Stimulated activated CD8-positive, alpha-beta memory T cell treated with anti-CD3 and anti-CD28 coated beads, Interleukin-4, amount 100 ng/mL, for 24 hours (primary cell): Measurements from ENCODE around the gene ENAH.

Source experiments
- DNase-seq: peaks from one replicate; pipeline ENCODE4 v3.0.0-alpha.2; 2020; ENCODE audit warnings: low read depth

Gene ENAH

DNA sequence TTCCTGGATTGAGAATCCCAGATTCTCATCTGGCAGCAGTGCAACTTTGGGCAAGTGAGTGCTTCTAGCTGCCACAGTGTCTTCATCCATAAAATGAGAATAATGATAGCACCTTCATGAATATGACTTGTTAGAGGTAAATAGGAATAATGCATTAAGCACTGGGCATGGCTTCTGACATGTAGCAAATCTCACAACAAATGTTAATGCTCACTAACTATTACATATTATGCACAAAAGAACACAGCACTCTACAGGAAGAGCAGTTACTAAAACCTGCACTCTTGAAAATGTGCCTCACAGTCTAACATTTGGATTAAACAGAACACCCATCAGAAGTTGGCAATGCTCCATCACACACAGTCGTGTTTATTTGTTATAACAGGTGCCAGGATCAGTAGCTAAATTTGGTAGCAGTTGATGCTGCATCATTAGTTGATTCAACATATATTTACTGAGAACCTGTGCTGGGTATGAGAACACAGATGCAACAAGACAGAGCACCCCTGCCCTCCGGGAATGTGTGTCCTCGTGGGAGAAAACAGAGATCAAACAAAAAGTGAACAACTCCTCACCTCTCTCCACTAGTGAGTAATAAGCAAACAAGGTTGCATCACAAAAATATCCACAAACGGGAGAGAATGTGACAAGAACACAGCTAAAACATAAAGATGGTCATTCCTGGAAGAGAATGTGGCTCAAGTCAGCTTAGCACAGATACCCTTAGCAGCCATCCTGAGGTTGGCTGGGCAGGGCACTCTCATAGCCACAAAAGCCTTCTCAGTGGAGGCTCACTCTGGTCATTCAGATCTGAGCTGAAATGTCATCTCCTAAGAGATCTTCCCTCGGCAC, 198.9 kb downstream of the ENAH start:
- DNase-seq, result no peak

DNA sequence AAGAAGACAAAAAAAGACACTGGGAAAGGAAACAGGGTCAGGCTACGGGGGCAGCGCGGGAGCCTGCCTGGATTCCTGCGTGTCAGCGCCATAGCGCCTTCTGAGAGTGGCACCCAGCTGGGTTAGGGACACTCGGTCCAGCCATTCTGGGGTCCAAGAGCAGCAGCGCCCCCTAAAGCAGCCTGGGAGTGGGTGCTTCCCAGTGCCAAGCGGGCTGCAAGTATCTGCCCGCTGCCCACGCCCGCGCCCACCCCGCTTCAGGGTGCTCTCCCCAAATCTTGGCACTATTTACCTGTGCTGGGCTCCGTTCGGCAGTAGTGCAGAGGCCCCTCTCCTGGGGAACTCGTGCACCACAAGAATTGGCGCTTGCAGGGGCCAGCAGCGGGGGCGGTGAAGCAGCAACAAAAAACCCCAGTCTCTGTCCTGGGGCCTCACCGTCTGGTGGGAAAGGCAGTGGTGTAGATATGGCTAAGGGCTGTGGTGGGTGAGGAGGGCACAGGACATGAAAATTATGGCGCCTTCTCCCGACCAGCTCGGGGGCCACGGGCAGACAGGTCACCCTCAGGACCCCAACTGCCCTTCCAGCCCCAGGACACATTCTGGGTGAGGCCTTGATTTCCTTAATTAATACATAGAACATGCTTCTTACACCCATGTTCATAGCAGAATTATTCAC, 200.9 kb downstream of the ENAH start:
- DNase-seq, result no peak

DNA sequence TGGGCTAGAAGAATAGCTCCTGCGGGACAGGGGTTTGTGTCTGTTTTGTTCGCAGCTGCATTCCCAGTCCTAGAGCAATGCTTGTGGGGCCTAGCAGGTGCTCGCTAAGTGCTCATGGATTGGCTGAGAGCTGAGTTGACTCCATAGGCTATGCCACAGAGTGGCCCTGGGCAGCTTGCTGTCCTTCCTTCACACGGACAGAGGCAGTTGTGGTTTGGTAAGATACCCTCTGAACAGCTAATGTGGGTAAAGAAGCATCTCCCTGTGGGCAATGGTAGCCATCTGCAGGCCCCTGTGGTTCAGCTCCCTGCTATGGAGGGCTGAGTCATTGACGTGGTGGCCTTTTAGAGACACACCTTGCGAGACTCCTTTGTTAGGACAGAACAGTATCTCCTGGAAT, 201.6 kb downstream of the ENAH start:
- DNase-seq, result no peak

DNA sequence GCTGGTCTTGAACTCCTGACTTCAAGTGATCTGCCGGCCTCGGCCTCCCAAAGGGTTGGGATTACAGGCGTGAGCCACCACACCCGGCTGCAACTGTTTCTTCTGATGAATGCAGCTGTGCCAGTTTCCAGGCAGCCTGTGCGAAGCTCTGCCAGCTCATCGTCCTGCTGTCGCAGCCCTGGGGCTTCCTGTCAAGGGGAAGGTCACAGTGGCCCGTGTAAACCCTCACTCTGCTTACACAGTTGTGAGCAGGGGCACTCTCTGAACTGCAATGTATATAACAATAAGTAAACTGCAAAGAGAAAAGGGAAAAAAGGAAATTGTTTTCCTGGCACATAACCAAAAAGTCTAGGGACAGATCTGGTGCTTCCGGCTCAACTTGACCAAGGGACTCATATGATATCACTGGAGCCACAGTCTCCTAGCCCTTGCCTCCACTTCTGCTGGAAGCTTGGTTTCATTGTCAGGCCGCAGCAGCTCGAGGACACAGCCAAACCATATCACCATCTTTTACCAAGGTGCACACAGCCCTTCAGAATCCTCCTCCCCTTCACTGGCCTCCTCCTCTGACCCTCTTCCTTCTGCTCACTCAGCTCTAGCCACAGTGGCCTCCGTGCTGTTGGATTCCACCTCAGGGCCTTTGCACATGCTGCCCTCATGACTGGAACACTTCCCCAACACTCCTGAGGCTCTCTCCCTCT, 202.3 kb downstream of the ENAH start:
- no peak for DNase-seq

DNA sequence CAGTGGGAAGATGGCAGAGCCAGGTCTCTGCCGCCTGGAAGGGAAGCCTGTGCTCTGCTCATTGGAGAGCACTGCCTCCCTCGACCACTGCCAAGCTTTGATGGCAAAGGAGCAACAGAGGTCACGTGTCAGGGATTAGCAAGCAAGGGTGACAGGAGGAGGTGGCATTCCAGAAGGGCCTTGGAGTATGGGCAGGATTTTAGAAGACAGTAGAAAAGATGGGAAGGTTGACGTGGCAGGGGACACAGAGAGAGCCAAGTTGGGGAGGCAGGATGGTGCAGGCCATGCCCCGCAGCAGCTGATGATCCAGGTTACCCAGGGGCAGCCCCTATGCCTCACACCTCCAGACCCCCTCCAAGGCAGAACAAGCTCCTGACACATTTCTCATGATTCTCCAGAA, 203.1 kb downstream of the ENAH start:
- no peak for DNase-seq

DNA sequence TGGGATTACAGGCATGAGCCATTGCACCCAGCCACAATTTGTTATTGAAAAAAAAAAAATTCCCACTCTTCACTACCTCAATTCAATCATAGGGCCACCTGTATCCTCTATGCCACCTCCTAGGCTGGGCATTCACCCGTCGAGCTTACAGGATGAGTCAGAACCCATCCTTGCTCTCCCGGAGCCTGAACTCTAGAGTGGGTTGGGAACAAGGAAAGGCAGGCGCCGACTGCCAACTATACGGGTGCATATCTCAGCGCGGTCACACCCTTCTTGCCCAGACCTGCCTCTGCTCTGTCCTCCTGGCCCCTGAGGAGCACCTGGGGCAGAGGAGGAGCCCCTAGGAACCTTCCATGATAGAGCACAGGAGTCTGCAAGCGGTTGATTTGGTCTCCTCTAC, 203.7 kb downstream of the ENAH start:
- no peak for DNase-seq

DNA sequence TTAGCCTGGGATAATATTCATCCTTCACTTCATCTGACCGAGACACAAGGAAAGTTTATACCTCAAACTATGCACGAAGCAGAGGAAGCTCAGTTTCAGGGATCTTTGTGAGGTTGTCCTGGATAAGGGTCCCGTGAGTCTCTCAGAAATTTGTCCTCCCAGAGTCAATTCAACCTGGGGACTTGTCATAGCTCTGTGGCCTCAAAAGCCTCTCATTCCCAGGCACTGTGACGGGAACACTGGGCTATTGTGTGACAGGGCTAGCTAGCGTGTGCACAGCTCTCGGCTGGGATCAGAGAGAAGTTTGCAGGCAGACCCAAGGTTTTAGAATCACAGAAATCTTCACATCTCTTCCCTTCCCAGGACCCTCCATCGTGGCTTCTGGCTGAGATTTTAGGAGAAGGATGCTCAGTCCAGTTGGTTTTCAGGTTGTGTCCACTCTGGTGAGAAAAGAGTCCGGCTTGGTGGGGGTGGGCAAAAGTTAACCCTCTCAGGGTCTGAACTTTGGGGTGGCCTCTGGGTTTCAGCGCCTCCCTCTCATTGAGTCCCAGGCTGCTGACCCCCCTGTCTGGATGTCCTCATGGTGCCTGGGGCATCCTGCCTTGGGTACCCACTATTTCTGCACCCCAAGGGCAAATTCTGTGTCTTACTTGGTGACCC, 204.6 kb downstream of the ENAH start:
- DNase-seq, result no peak

DNA sequence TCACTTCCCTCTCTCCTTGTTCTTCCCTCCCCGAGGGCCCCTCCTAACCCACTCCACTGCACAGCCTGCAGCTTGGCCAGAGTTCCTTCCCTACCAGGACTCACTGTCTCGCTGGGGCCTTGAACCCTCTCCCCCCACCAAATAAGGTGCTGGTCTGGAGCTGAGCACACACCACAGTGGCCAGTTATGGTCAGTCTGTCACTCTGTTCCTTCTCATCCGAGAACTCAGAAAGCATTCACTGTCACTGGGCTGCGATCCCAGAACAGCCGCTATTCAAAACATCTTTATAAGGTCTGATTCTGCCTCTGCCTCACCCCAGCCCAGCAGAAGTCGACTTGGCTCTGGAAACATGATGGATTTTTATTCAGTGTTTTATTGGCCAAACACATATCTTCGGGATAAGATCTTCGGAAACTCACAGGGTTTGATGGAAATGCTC, 205.3 kb downstream of the ENAH start:
- no peak for DNase-seq

DNA sequence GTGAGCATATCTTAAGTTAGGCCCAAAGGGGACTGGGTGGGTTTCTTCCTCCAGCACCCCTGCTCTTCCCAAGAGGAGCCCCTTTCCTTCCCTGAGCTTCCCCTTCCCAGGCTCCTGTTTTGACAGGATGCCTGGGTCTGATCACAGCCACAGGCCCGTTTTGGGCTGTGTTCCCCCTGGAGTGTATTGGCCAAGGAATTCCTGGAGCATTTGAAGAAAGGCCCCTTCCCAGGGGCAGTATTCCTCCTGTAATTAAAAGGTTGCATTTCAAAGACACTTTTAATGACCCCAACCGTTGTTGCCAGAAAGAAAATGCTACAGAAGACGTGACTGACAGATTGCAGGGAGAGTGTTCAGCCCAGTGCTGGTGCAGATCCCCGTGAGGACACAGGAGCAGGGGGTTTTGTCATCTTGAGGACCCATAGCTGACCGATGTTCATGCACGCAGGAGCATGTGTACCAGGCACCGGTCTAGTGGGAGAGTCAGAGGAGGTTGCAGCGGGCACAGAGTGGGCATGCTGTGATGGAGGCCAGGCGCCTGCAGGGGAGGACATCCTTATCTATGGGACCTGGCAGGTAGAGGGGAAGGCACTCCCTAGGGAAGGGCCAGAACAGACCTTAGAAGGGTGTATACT, 205.8 kb downstream of the ENAH start:
- no peak for DNase-seq

DNA sequence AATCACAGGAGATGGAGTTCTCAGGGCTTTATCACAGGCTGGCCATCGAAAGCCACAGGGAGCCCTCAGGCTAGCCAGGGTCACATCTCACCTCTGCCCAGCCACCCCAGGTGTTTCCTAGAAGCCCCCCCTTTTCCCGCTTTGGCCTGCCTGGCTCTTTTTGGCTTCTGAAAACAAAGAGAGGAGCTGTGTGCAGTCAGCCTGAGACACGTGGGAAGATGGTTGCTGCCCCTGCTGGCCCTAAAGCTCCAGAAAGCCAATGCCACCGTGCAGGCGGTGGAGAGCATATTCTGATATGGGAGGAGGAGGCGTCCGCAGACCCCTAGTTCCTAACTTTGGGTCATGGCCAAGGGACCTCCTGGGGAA, 206.3 kb downstream of the ENAH start:
- no peak for DNase-seq

DNA sequence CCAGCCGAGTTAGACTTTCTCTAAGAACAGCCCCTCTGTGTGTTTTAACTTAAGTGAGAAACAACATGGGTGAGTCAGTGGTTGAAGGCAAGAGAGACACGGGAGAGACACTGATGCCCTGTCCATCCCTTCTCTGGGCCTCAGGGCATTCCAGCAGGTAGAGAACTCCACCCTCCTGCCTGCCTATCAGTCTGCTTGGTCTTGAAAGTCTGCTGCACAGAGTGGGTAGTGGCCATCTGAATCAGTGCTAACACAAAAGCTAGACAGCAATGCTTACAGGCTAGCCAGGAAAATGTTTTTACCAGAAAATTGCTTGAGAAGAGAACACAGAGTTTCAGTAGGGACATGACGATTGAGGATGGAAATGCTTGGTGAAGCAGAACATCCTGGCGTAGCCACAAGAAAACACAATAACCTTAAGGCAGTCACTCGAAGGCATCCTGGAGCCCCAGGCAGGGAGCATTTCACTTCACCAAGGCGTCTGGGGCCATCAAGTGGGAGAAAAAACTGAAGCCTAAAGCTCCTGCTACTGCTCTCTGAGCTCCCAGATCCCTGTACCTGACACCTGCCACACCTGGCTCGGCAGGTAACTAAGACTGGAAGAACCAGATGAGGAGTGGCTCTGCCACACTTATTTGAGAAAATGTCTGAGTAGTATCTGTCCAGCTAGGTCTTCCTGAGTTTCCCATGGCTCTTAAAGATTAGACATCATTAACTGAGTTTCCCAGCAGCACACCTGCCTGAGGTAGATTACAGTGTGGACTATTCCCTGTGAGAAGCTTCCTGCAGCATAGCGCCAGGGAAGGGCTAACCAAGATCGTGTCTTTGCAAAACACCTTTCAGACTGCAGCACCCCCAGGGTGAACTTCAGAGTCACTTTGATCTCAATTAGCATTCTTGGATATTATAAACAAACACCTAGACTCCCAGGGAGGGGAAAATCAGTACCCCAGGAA, 207.0 kb downstream of the ENAH start:
- DNase-seq, result no peak

DNA sequence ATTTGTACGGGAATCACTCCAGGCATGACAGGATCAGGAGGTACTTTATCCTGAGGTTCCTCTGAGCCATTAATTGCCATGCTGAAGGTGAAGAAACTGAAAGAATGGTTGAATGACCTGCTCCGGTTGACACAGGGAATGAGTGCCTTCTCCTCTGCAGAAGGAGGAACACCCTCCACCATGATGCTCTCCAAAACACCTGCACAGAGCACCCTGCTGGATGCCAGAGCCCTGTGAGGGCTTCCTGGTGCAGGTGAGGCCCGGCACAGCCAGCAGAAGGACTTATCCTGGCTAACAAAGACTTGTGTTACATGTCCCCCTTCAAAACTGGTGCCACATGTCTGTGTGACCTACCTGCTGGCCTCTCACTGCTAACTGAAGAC, 210.8 kb downstream of the ENAH start:
- DNase-seq, result no peak

DNA sequence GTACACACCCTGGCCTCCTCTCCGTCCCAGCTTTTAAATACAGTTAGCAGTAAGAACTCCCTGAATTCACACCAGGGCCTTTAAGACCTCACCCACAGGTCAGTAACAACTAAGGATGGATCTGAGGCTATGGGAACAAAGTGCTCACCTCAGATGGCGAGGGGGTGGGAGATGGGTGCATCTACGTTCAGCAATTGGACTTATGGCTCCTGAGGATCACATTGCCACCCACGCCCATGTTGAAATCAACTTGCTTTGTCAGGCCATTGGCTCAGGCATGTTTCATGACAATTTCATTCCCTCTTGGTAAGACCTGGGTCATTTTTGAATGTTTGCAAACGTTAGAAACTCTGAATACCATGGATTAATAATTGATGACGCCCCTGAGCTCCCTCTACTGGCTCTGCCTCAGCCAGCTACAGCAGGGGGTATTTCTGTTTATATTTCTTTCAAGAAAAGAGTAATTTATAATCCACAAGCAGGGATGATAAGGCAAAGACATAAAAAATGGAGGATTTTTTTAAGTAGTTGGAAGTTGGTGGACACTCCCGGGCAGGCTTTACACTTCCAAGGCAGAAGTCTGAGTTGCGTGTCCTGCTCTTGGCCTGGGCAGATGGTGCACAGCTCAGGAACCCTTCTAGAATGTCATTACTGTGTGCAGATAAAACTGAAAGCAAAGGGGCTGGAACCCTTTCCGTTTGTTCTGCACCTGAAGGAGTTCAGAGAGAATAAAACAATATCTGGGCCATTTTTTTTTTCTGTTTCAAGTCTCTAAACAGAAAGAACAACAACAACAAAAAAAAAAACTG, 211.4 kb downstream of the ENAH start:
- no peak for DNase-seq

DNA sequence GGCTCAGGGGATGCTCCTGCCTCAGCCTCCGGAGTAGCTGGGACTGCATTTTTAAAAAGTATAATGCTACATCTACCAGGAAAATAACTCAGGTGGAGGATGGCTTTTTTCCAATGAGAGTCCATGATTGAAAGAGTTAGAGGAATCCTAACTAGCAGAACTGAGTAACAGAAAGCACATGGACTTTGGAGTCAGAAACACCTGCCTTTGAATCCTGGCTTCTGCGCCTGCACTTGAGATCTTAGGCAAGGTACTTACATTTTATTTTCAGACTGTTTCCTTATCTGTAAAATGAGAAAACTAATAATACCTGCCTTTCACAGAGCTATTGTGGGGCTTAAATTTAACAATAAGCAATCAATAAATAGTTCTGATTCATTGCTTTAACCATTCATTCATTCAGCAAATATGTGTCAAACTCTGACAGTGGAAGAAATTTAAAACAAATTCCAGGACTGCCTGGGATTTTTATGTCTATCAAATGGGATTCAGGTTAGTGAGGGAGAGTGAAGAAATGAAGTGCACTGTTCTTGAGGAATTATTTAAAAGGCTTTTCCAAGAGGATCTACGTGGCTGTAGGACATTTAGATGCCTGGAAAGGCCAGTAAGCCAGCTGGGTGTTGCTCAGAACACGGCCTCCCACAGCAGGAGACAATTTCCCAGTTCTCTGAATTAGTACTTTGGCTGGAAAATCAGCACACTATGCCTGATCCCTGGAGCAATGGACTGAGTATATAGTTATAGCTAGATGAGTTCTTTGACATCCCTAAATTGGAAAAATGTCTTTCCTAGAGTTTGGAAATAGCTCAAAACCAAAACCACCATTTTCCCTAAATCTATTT, 212.3 kb downstream of the ENAH start:
- DNase-seq, result no peak

DNA sequence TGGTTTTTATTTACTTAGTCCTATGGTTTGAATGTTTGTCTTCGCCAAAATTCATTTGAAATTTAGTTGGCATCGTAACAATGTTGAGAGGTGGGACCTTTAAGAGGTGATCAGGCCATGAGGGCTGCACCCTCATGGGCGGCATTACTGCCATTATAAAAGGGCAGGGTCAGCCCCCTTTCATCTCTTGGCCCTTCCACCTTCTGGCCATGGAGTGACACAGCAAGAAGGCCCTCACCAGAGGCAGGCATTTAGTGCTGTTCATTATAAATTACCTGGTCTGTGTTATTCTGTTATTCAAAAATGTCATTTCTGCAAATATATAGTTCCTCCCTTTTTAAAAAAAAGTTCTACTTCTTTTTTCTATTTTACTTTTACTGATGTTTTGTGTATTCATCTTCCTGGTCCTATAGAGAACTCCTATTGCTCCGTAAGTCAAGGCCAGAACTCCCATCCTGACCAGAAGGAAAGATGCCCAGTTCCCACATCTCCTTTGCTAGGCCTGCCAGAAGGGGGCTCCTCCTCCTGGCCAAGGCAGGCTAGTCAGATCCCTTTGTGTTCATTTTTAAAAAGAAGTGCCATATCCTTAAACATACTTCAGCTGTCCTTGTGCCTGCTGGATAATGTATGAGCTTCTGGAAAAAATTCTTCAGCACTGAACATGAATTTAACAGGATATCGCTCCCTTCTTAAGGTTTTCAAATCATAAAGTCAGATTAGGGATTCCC, 215.0 kb downstream of the ENAH start:
- DNase-seq, result no peak
